ENCODE results near the gene UNG. TPM values are rescaled to one million over a fixed set of nuclear protein-coding genes. Genes with fewer than 3 reads are reported as not detected.

The UNG gene
- total and polyA plus RNA-seq, 9 of the 15 experiments (the other 6 are each of a cell fraction or from before 2014, with no cell fraction given) = 8.4 to 59.8 (median 41.0) TPM

GRCh38 chr12:109113661-109114321, 16.4 kb downstream of the UNG start:
- no peaks in the 10 kb centered on the region for H4K20me1 ChIP-seq (replicated peaks; ENCODE audit: control insufficient read depth, insufficient read depth, low read length)
- no peak for ATAC-seq
- no peak overlapping the region for H3K4me3 ChIP-seq
- no peak overlapping the region for H3K9ac ChIP-seq (ENCODE audit: insufficient read depth in 1 of 2, low read depth in 2 of 2, low read length in 2 of 2)
- 90% methylated on average over 5 of the region's 5 CpGs for WGBS (ENCODE audit: insufficient coverage, low coverage, missing lambda C conversion rate)
- no peak overlapping the region for H3K4me2 ChIP-seq (ENCODE audit: insufficient read depth, low read length)
- POLR2A ChIA-PET = no interaction called here
- TF ChIP-seq DEAF1 (CRISPR knock-in tag; IDR thresholded peaks at IDR 0.05) (no peak), ZNF121 (CRISPR knock-in tag; conservative IDR thresholded peaks at IDR 0.05) (peak; percentile 56; the same call in 1 of the 2 replicates)
- peaks cover 8 to 9% of the 10 kb centered on the region in 2 experiments for H3K4me1 ChIP-seq (replicated peaks in 1 of 2; ENCODE audit: control insufficient read depth in 2 of 2, insufficient read depth in 2 of 2, low read length in 2 of 2)
- no peaks in the 10 kb centered on the region for H3K9me3 ChIP-seq (replicated peaks; ENCODE audit: control insufficient read depth, insufficient read depth, low read depth, low read length)
- H3K27me3 ChIP-seq (ENCODE audit: control insufficient read depth in 2 of 2, insufficient read depth in 2 of 2, low read length in 2 of 2) = no peaks in the 10 kb centered on the region
- no TSS peak for BruUV-seq (replicated peaks)
- intact Hi-C loops (cut with micrococcal nuclease) = loop anchor here (5.0 kb wide), 1 partner anchor 274 kb away; no protein-coding TSS in a partner anchor
- no peaks in the 10 kb centered on the region for H3K9me1 ChIP-seq (ENCODE audit: control insufficient read depth, insufficient read depth, low read length)
- no peak for DNase-seq (ENCODE audit: extremely low read depth in 1 of 4, low spot score in 3 of 4)
- FAIRE-seq = no peak
- in situ Hi-C loops (cut with MboI) = loop anchor here (10.0 kb wide), 1 partner anchor 271 kb away; no protein-coding TSS in a partner anchor
- H2AFZ ChIP-seq (ENCODE audit: low read depth, low read length) = peak overlapping the region; percentile 52; the same call in 1 of the 2 replicates
- CTCF ChIA-PET (ENCODE audit: low intra/inter-chr PET ratio) = no interaction called here
- peaks cover 14% of the 10 kb centered on the region; the same call in 2 of the 3 replicates for H3K36me3 ChIP-seq (ENCODE audit: control insufficient read depth, insufficient read depth, low read length)
- H3K27ac ChIP-seq (ENCODE audit: extremely low read depth, low read depth, low read length) = no peak overlapping the region
- no peaks in the 10 kb centered on the region for H3K79me2 ChIP-seq (ENCODE audit: control insufficient read depth, insufficient read depth, low read length)

- CTCF ChIA-PET (ENCODE audit: low intra/inter-chr PET ratio) = no interaction called here
- no peak for TF ChIP-seq ZNF780A (CRISPR knock-in tag; IDR thresholded peaks at IDR 0.05)
- peak; percentile 78 for TF ChIP-seq ZNF121 (CRISPR knock-in tag; conservative IDR thresholded peaks at IDR 0.05)
- TF ChIP-seq ZNF586 (CRISPR knock-in tag; conservative IDR thresholded peaks at IDR 0.05) = no peak
- peak; percentile 41 for TF ChIP-seq RBM25 (IDR thresholded peaks at IDR 0.05; ENCODE audit: low read depth, low read length, severe bottlenecking)
- Histone ChIP-seq H3K4me2 (ENCODE audit: insufficient read depth, low read length) (no peak overlapping the region), H4K20me1 (replicated peaks; ENCODE audit: control insufficient read depth, insufficient read depth, low read length) (no peaks in the 10 kb centered on the region), H3K9me1 (ENCODE audit: control insufficient read depth, insufficient read depth, low read length) (no peaks in the 10 kb centered on the region), H3K9ac (ENCODE audit: insufficient read depth in 1 of 2, low read depth in 2 of 2, low read length in 2 of 2) (no peak overlapping the region), H3K27me3 (ENCODE audit: control insufficient read depth in 2 of 2, insufficient read depth in 2 of 2, low read length in 2 of 2) (no peaks in the 10 kb centered on the region), H2AFZ (ENCODE audit: low read depth, low read length) (no peak overlapping the region), H3K27ac (ENCODE audit: extremely low read depth, low read depth, low read length) (no peak overlapping the region), H3K4me3 (no peak overlapping the region), H3K79me2 (ENCODE audit: control insufficient read depth, insufficient read depth, low read length) (no peaks in the 10 kb centered on the region), H3K36me3 (ENCODE audit: control insufficient read depth, insufficient read depth, low read length) (peaks cover 8% of the 10 kb centered on the region; the same call in 2 of the 3 replicates), H3K4me1 (replicated peaks in 1 of 2; ENCODE audit: control insufficient read depth in 2 of 2, insufficient read depth in 2 of 2, low read length in 2 of 2) (peaks cover 8 to 15% of the 10 kb centered on the region in 2 experiments), H3K9me3 (replicated peaks; ENCODE audit: control insufficient read depth, insufficient read depth, low read depth, low read length) (no peaks in the 10 kb centered on the region)
- intact Hi-C loops (cut with micrococcal nuclease) (loop anchor here (5.0 kb wide), 1 partner anchor 273 kb away; no protein-coding TSS in a partner anchor), in situ Hi-C loops (cut with MboI) (loop anchor here (10.0 kb wide), 1 partner anchor 270 kb away; no protein-coding TSS in a partner anchor)
- no TSS peak for BruUV-seq (replicated peaks)
- FAIRE-seq (no peak), ATAC-seq (no peak), DNase-seq (ENCODE audit: extremely low read depth in 1 of 4, low spot score in 3 of 4) (no peak)
- POLR2A ChIA-PET = no interaction called here
- WGBS (ENCODE audit: insufficient coverage, low coverage, missing lambda C conversion rate) = 21% methylated on average over 2 of the region's 2 CpGs
Observed at GRCh38 chr12:109114644-109115043, 17.2 kb downstream of the UNG start.

All from K562 (cell line).